Measurements from ENCODE around the gene NETO1. TPM values are rescaled to one million over a fixed set of nuclear protein-coding genes. Genes with fewer than 3 reads are reported as not detected.

NETO1 gene
- total RNA-seq, 1 donor from 2014 or later, result not detected

DNA sequence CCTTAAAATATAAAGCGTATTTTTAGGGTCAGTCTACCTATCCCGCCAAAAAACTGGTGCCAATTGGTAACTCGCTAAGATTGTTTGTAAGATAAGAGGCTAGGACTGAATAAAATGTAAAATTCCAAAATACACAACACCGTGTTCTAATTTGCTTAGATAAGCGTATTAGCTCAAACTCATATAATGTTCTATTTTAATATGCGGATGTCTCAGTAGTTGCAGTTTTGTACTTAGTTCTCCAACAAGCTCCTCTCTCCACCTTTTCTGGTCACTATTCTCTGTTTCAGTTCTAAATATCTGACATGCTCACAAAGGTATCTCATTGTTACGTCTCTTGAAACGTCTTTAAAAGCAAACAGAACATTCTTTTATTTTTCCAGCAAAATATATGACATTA lies 24.0 kb downstream of the NETO1 start:
- Histone ChIP-seq H3K4me3 (no peak overlapping the region), H3K27me3 (no peaks in the 10 kb centered on the region), H3K9me3 (no peaks in the 10 kb centered on the region), H3K27ac (no peak overlapping the region), H3K4me1 (no peaks in the 10 kb centered on the region), H3K36me3 (no peaks in the 10 kb centered on the region)
- no peak for DNase-seq
- TF ChIP-seq, protein P1, sequence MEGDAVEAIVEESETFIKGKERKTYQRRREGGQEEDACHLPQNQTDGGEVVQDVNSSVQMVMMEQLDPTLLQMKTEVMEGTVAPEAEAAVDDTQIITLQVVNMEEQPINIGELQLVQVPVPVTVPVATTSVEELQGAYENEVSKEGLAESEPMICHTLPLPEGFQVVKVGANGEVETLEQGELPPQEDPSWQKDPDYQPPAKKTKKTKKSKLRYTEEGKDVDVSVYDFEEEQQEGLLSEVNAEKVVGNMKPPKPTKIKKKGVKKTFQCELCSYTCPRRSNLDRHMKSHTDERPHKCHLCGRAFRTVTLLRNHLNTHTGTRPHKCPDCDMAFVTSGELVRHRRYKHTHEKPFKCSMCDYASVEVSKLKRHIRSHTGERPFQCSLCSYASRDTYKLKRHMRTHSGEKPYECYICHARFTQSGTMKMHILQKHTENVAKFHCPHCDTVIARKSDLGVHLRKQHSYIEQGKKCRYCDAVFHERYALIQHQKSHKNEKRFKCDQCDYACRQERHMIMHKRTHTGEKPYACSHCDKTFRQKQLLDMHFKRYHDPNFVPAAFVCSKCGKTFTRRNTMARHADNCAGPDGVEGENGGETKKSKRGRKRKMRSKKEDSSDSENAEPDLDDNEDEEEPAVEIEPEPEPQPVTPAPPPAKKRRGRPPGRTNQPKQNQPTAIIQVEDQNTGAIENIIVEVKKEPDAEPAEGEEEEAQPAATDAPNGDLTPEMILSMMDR (IDR thresholded peaks at IDR 0.05), result no peak
- no peak for ATAC-seq
- intact Hi-C loops (cut with DNase I), result no loop called here

- H3K4me3 ChIP-seq, result no peak overlapping the region
- no peaks in the 10 kb centered on the region for H3K9me3 ChIP-seq
- H3K27ac ChIP-seq, result no peak overlapping the region
- no peak for ATAC-seq
- TF ChIP-seq, protein P1 (IDR thresholded peaks at IDR 0.05), result no peak
- no peaks in the 10 kb centered on the region for H3K27me3 ChIP-seq
- intact Hi-C loops (cut with DNase I), result no loop called here
- DNase-seq, result no peak
- H3K36me3 ChIP-seq, result no peaks in the 10 kb centered on the region
- H3K4me1 ChIP-seq, result no peaks in the 10 kb centered on the region
Measured at GRCh38 chr18:72840109-72840508, 27.7 kb downstream of the NETO1 start.

DNA sequence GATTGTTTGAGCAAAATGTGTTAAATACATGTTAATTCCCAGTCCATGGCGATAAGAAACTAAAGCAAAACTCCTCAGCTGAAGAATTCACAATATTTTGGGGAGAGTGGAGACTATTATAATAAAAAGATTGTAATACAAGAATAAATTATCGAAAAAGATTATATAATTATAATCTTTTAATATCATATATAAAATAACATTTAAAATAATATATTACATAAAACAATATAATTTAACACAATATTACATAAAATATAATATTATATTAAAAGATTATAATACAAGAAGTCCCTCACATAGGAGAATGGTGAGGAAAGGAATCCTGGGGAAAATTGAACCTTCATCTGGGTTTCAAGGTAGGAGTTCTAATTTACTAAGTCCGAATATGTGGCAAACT lies 33.1 kb downstream of the NETO1 start:
- TF ChIP-seq, protein P1 (IDR thresholded peaks at IDR 0.05), result no peak

GRCh38 chr18:72833471-72833870 lies 34.3 kb downstream of the NETO1 start:
- no peaks in the 10 kb centered on the region for H3K9me3 ChIP-seq
- no peaks in the 10 kb centered on the region for H3K27me3 ChIP-seq
- no peak overlapping the region for H3K4me3 ChIP-seq
- no peak overlapping the region for H3K27ac ChIP-seq
- ATAC-seq (no peak), DNase-seq (no peak)
- H3K4me1 ChIP-seq, result no peaks in the 10 kb centered on the region
- intact Hi-C loops (cut with DNase I), result no loop called here
- H3K36me3 ChIP-seq, result no peaks in the 10 kb centered on the region
- TF ChIP-seq, protein P1 (IDR thresholded peaks at IDR 0.05), result no peak

More for the DNA sequence above, 33.1 kb downstream of the NETO1 start:
- Histone ChIP-seq H3K27ac (no peak overlapping the region), H3K36me3 (no peaks in the 10 kb centered on the region), H3K27me3 (no peaks in the 10 kb centered on the region), H3K4me1 (no peaks in the 10 kb centered on the region), H3K9me3 (no peaks in the 10 kb centered on the region), H3K4me3 (no peak overlapping the region)
- intact Hi-C loops (cut with DNase I), result no loop called here
- ATAC-seq (no peak), DNase-seq (no peak)

DNA sequence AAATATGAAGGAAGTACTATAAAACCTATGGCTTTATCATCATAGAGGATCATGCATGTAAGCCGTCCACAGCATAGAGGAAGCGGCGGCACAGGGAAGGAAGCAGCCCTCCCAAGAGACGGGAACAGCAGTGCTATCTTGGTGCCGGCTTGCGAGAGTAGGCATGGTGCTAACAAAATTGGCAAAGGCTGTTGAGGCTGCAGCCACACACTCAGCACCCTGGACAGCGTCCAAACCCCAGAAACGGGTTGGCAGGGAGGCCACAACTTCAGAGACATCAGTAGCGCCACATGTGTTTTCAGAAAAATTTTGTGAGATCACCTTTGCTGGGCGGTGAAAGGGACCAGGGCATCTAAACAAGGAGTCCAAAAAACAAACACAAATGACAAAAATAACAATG lies 37.7 kb downstream of the NETO1 start:
- H3K27me3 ChIP-seq, result no peaks in the 10 kb centered on the region
- no peaks in the 10 kb centered on the region for H3K36me3 ChIP-seq
- H3K9me3 ChIP-seq, result no peaks in the 10 kb centered on the region
- no peaks in the 10 kb centered on the region for H3K4me1 ChIP-seq
- intact Hi-C loops (cut with DNase I), result no loop called here
- TF ChIP-seq, protein P1 (IDR thresholded peaks at IDR 0.05), result no peak
- ATAC-seq (no peak), DNase-seq (no peak)
- H3K4me3 ChIP-seq, result no peak overlapping the region
- H3K27ac ChIP-seq, result no peak overlapping the region

DNA sequence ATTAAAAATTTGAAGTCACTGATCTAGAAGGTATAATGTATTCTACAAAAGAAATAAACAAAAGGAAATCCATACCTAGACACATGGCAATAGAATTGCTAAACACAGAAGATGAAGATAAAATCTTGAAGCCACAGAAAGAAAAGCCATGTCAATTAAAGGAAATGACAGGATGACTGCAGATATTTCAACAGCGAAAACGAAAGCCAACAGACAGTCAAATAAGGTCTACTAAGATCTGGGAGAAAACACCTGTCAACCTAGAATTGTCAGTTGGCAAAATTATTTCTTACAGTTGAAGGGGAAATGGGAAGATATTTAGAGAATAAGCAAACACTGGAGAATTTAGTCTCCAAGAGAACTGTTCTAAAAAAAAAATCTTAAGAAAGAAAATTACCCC lies 39.2 kb downstream of the NETO1 start:
- no peak for DNase-seq
- H3K36me3 ChIP-seq, result no peaks in the 10 kb centered on the region
- intact Hi-C loops (cut with DNase I), result no loop called here
- ATAC-seq, result no peak
- no peaks in the 10 kb centered on the region for H3K27me3 ChIP-seq
- no peak overlapping the region for H3K4me3 ChIP-seq
- TF ChIP-seq, protein P1 (IDR thresholded peaks at IDR 0.05), result no peak
- H3K9me3 ChIP-seq, result no peaks in the 10 kb centered on the region
- no peak overlapping the region for H3K27ac ChIP-seq
- no peaks in the 10 kb centered on the region for H3K4me1 ChIP-seq
